GM12878 (cell line): ENCODE results near the gene PCSK5. TPM values are rescaled to one million over a fixed set of nuclear protein-coding genes. Genes with fewer than 3 reads are reported as not detected.

Source experiments
- ATF3 ChIP-seq: IDR thresholded peaks from 2 replicates; pipeline ENCODE4 v1.6.1; 2011; ENCODE audit warnings: low read depth, mild to moderate bottlenecking, low read length, moderate library complexity, borderline replicate concordance; ENCODE audit errors: extremely low read depth
- ESRRA ChIP-seq: IDR thresholded peaks from 2 replicates; pipeline ENCODE4 v1.6.1; 2012; ENCODE audit warnings: mild to moderate bottlenecking, low read length, improper control_type of control experiment
- GABPA ChIP-seq: IDR thresholded peaks from 2 replicates; pipeline ENCODE4 v1.6.1; 2014; ENCODE audit warnings: antibody characterized with exemption, low read depth, mild to moderate bottlenecking, inconsistent platforms
- IKZF1 ChIP-seq: fragments of 450-650 bp; conservative IDR thresholded peaks from 2 replicates; pipeline ENCODE4 v1.6.1; 2017; ENCODE audit warnings: antibody characterized with exemption, mild to moderate bottlenecking
- IKZF2 ChIP-seq, 2 experiments: fragments of 450-650 bp; IDR thresholded peaks; 2 replicates each; pipeline ENCODE4 v1.6.1; 2017; ENCODE audit warnings: mild to moderate bottlenecking in 2 of 2, moderate library complexity in 2 of 2
- IRF5 ChIP-seq: fragments of 450-650 bp; IDR thresholded peaks from 2 replicates; pipeline ENCODE4 v1.6.1; 2017; ENCODE audit warnings: borderline replicate concordance
- NR2F1 ChIP-seq: fragments of 450-650 bp; conservative IDR thresholded peaks from 2 replicates; pipeline ENCODE4 v1.6.1; 2017; ENCODE audit warnings: mild to moderate bottlenecking
- POLR2AphosphoS2 ChIP-seq: IDR thresholded peaks from 2 replicates; pipeline ENCODE4 v1.6.1; 2011; ENCODE audit warnings: low read depth, mild to moderate bottlenecking, low read length, improper control_type of control experiment, moderate library complexity
- POLR2AphosphoS5 ChIP-seq: IDR thresholded peaks from 2 replicates; pipeline ENCODE4 v1.6.1; 2011; ENCODE audit warnings: mild to moderate bottlenecking, low read length, inconsistent platforms
- REST ChIP-seq: IDR thresholded peaks from 2 replicates; pipeline ENCODE4 v1.6.1; 2012; ENCODE audit warnings: mild to moderate bottlenecking, low read depth, low read length
- SREBF2 ChIP-seq: IDR thresholded peaks from 2 replicates; pipeline ENCODE4 v1.6.1; 2012; ENCODE audit warnings: mild to moderate bottlenecking, low read length
- ZNF207 ChIP-seq: fragments of 450-650 bp; IDR thresholded peaks from 2 replicates; pipeline ENCODE4 v1.6.1; 2014; ENCODE audit warnings: antibody characterized with exemption, mild to moderate bottlenecking, borderline replicate concordance
- ZNF592 ChIP-seq: fragments of 450-650 bp; IDR thresholded peaks from 2 replicates; pipeline ENCODE4 v1.6.1; 2017; ENCODE audit warnings: mild to moderate bottlenecking, moderate library complexity
- ZNF622 ChIP-seq: fragments of 450-650 bp; IDR thresholded peaks from 2 replicates; pipeline ENCODE4 v1.6.1; 2017; ENCODE audit warnings: mild to moderate bottlenecking, inconsistent platforms
- polyA plus RNA-seq, 11 experiments: library from polyadenylated mRNA; depleted of rRNA in 4 of 11; unstranded in 6 of 11; stranded (reverse) in 5 of 11; fragments of >200 nt; fragmentation: Nextera tagmentation in 4 of 11; fragmentation: Illumina TruSeq in 1 of 11; extraction: Ambion mirVana in 4 of 11; extraction: Trizol in 1 of 11; gene quantifications; 1 replicate in 1 of 11; 2 replicates in 10 of 11; pipeline versions ENCODE4 v1.2.1 to v1.2.3, GENCODE V29; 2011 to 2016; ENCODE audit warnings: inconsistent platforms in 2 of 11, missing spikeins in 2 of 11, low read depth in 1 of 11
- total RNA-seq, 4 experiments: library from RNA; depleted of rRNA in 3 of 4; stranded (reverse); fragments of >200 nt in 3 of 4; fragmentation: Illumina TruSeq in 1 of 4; extraction: Trizol in 1 of 4; gene quantifications; 2 replicates each; pipeline versions ENCODE4 v1.2.1 to v1.2.3, GENCODE V29; 2013 to 2021
- TF ChIP-seq, protein P1 (sequence below): fragments of 450-650 bp; IDR thresholded peaks from 2 replicates; pipeline ENCODE4 v1.6.1; 2016; ENCODE audit warnings: mild to moderate bottlenecking, moderate library complexity, borderline replicate concordance

Gene PCSK5
- total and polyA plus RNA-seq, 10 of the 15 experiments (the other 5 are each of a cell fraction or from before 2014, with no cell fraction given), result 0.01 to 0.13 (median 0.04) TPM; not detected in 3

GRCh38 chr9:75889577-75889976, 896 bp upstream of the PCSK5 start (continued):
- TF ChIP-seq ZNF592 (no peak), ZNF622 (no peak), REST (no peak), SREBF2 (no peak), ESRRA (no peak), POLR2AphosphoS2 (no peak), ATF3 (no peak), NR2F1 (no peak), POLR2AphosphoS5 (no peak), IRF5 (no peak), IKZF2 (IDR thresholded peaks at IDR 0.05) (no peak), IKZF1 (no peak), GABPA (no peak), ZNF207 (no peak)
- TF ChIP-seq, protein P1, sequence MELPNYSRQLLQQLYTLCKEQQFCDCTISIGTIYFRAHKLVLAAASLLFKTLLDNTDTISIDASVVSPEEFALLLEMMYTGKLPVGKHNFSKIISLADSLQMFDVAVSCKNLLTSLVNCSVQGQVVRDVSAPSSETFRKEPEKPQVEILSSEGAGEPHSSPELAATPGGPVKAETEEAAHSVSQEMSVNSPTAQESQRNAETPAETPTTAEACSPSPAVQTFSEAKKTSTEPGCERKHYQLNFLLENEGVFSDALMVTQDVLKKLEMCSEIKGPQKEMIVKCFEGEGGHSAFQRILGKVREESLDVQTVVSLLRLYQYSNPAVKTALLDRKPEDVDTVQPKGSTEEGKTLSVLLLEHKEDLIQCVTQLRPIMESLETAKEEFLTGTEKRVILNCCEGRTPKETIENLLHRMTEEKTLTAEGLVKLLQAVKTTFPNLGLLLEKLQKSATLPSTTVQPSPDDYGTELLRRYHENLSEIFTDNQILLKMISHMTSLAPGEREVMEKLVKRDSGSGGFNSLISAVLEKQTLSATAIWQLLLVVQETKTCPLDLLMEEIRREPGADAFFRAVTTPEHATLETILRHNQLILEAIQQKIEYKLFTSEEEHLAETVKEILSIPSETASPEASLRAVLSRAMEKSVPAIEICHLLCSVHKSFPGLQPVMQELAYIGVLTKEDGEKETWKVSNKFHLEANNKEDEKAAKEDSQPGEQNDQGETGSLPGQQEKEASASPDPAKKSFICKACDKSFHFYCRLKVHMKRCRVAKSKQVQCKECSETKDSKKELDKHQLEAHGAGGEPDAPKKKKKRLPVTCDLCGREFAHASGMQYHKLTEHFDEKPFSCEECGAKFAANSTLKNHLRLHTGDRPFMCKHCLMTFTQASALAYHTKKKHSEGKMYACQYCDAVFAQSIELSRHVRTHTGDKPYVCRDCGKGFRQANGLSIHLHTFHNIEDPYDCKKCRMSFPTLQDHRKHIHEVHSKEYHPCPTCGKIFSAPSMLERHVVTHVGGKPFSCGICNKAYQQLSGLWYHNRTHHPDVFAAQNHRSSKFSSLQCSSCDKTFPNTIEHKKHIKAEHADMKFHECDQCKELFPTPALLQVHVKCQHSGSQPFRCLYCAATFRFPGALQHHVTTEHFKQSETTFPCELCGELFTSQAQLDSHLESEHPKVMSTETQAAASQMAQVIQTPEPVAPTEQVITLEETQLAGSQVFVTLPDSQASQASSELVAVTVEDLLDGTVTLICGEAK, result no peak
